OCI-LY7 (cell line): ENCODE measurements around the gene NUP88.

Experiments used
- CTCF ChIP-seq: fragments of 200-600 bp; sonication (generic); conservative IDR thresholded peaks from 2 replicates; pipeline ENCODE4 v1.5.1; 2014; ENCODE audit warnings: mild to moderate bottlenecking, antibody characterized with exemption, low read length, moderate library complexity, mixed read lengths
- EZH2phosphoT487 ChIP-seq: fragments of 200-600 bp; sonication (generic); IDR thresholded peaks from 2 replicates; pipeline ENCODE4 v1.6.1; 2018; ENCODE audit warnings: low read depth, borderline replicate concordance, mild to moderate bottlenecking, mixed run types, antibody characterized with exemption, low read length, moderate library complexity, mixed read lengths

- TF ChIP-seq CTCF (no peak), EZH2phosphoT487 (no peak)
Measured at GRCh38 chr17:5419959-5420653, 644 bp upstream of the NUP88 start, which contains the start of gene RPAIN.
